Ishikawa (cell line): Measurements from ENCODE around the gene COG5.

Experiments
- CEBPB ChIP-seq: IDR thresholded peaks from 2 replicates; pipeline ENCODE4 v1.6.1; 2012
- CREB1 ChIP-seq: IDR thresholded peaks from 2 replicates; pipeline ENCODE4 v1.6.1; 2012; ENCODE audit warnings: low read depth
- EP300 ChIP-seq: IDR thresholded peaks from 2 replicates; pipeline ENCODE4 v1.6.1; 2012; ENCODE audit warnings: borderline replicate concordance
- FOXM1 ChIP-seq: IDR thresholded peaks from 2 replicates; pipeline ENCODE4 v1.6.1; 2012; ENCODE audit warnings: low read depth, borderline replicate concordance
- MAX ChIP-seq: IDR thresholded peaks from 2 replicates; pipeline ENCODE4 v1.6.1; 2012
- RAD21 ChIP-seq: IDR thresholded peaks from 2 replicates; pipeline ENCODE4 v1.6.1; 2012; ENCODE audit warnings: low read depth
- TAF1 ChIP-seq: IDR thresholded peaks from 2 replicates; pipeline ENCODE4 v1.6.1; 2012; ENCODE audit warnings: low read depth, mild to moderate bottlenecking
- TEAD4 ChIP-seq: IDR thresholded peaks from 2 replicates; pipeline ENCODE4 v1.6.1; 2012
- YY1 ChIP-seq: IDR thresholded peaks from 2 replicates; pipeline ENCODE4 v1.6.1; 2012; ENCODE audit warnings: low read depth
- TF ChIP-seq, protein P1 (sequence below): IDR thresholded peaks from 2 replicates; pipeline ENCODE4 v1.6.1; 2012

DNA sequence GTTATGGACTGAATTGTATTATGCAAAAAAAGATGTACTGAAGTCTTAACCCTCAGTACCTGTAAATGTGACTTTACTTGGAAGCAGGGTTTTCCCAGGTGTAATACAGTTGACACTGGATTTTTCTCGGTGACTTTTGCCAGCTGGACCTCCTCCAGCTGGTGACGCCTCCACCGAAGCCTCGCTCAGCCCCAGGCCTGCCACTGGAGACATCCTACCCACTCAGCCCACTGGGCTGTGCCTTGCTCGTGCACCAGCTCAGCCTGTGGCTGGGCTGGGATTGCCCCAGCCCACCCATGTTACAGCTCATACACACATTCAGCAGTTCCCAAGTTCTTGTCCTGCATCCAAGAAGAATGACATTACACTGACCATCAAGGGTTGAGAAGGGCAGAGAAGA, 136.3 kb downstream of the COG5 start:
- no peak for TF ChIP-seq EP300
- no peak for TF ChIP-seq CEBPB
- no peak for TF ChIP-seq TAF1
- TF ChIP-seq, protein P1, sequence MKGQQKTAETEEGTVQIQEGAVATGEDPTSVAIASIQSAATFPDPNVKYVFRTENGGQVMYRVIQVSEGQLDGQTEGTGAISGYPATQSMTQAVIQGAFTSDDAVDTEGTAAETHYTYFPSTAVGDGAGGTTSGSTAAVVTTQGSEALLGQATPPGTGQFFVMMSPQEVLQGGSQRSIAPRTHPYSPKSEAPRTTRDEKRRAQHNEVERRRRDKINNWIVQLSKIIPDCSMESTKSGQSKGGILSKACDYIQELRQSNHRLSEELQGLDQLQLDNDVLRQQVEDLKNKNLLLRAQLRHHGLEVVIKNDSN = no peak
- TF ChIP-seq RAD21 = no peak
- TF ChIP-seq TEAD4 = no peak
- no peak for TF ChIP-seq FOXM1
- no peak for TF ChIP-seq CREB1
- no peak for TF ChIP-seq MAX
- no peak for TF ChIP-seq YY1
